ENCODE data around the gene LINGO1.

- TF ChIP-seq POLR2AphosphoS5 (IDR thresholded peaks at IDR 0.05), result no peak
- no peak for TF ChIP-seq CTCF (IDR thresholded peaks at IDR 0.05)
Measured at GRCh38 chr15:77582763-77583162, 49.9 kb downstream of the LINGO1 start.
